HepG2 (cell line): ENCODE data around the gene DPP6. TPM values are rescaled to one million over a fixed set of nuclear protein-coding genes. Genes with fewer than 3 reads are reported as not detected.

Source experiments
- ATAC-seq: fragments of 200-7000 bp; cut with Tn5 transposase; 3 replicates; pipeline ENCODE4 v1.9.1; 2020; ENCODE audit warnings: mild to moderate bottlenecking, moderate library complexity
- BruUV-seq: library from RNA; stranded (reverse); fragments of 400-500 nt; replicated peaks from 2 replicates; lab custom pipeline; 2021; lab: Mats Ljungman, UMichigan
- CTCF ChIA-PET: fragments of 300-600 bp; formaldehyde crosslinking; extraction: SDS; loops from one replicate; lab custom pipeline; 2021; ENCODE audit warnings: low total read pairs, inconsistent platforms, low intra/inter-chr PET ratio; lab: Yijun Ruan, JAX
- POLR2A ChIA-PET: fragments of 350-600 bp; sonication (Branson Sonifier 250); formaldehyde crosslinking; loops from one replicate; lab custom pipeline; 2020; ENCODE audit warnings: antibody characterized with exemption, inconsistent platforms; lab: Yijun Ruan, JAX
- DNase-seq: peaks from one replicate; pipeline ENCODE4 v3.0.0-alpha.2; 2015; ENCODE audit warnings: low spot score
- FAIRE-seq: peaks from 3 replicates; lab custom pipeline; 2011; peaks lifted over from hg19 to GRCh38; lab: Jason Lieb, UNC
- H2AFZ ChIP-seq: one replicate; pipeline ENCODE4 v1.6.1; 2011; ENCODE audit warnings: low read length, inconsistent platforms
- H3K27ac ChIP-seq: fragments of 300-600 bp; 3 replicates; pipeline ENCODE4 v1.8.0; 2011; ENCODE audit warnings: mixed run types, mild to moderate bottlenecking, mixed read lengths, low read length, inconsistent platforms; ENCODE audit not compliant: insufficient read depth; ENCODE audit errors: extremely low read length
- H3K27me3 ChIP-seq, 2 experiments: fragments of 200-600 bp in 1 of 2; 2 replicates in 1 of 2; 3 replicates in 1 of 2; pipeline versions ENCODE4 v1.6.0 to v1.8.0; 2011; ENCODE audit warnings: low read length in 2 of 2, mild to moderate bottlenecking in 2 of 2, moderate library complexity in 2 of 2, inconsistent platforms in 1 of 2; ENCODE audit not compliant: insufficient read depth in 2 of 2, control insufficient read depth in 1 of 2
- H3K36me3 ChIP-seq, 2 experiments: fragments of 200-600 bp in 1 of 2; replicated peaks in 1 of 2; 2 replicates in 1 of 2; 3 replicates in 1 of 2; pipeline versions ENCODE4 v1.5.1 to v1.8.0; 2011; ENCODE audit warnings: low read length in 2 of 2, inconsistent platforms in 1 of 2; ENCODE audit not compliant: insufficient read depth in 2 of 2, control insufficient read depth in 1 of 2
- H3K4me1 ChIP-seq: 2 replicates; pipeline ENCODE4 v1.5.1; 2012; ENCODE audit warnings: low read length, inconsistent platforms; ENCODE audit not compliant: insufficient read depth
- H3K4me2 ChIP-seq: 2 replicates; pipeline ENCODE4 v1.6.0; 2011; ENCODE audit warnings: low read depth, low read length, inconsistent platforms
- H3K4me3 ChIP-seq, 3 experiments: fragments of 200-600 bp in 1 of 3; sonication (generic), shearing (Covaris generic) in 1 of 3; replicated peaks in 1 of 3; 2 replicates each; pipeline ENCODE4 v1.5.1; 2011 to 2016; ENCODE audit warnings: low read length in 3 of 3, inconsistent platforms in 2 of 3, low read depth in 2 of 3, mild to moderate bottlenecking in 2 of 3, control low read depth in 1 of 3, mixed read lengths in 1 of 3; ENCODE audit not compliant: insufficient read depth in 1 of 3
- H3K79me2 ChIP-seq: one replicate; pipeline ENCODE4 v1.6.1; 2011; ENCODE audit warnings: low read length, inconsistent platforms; ENCODE audit not compliant: insufficient read depth
- H3K9ac ChIP-seq: 2 replicates; pipeline ENCODE4 v1.6.0; 2011; ENCODE audit warnings: mild to moderate bottlenecking, low read depth, low read length, inconsistent platforms; ENCODE audit not compliant: insufficient read depth
- H3K9me3 ChIP-seq: 2 replicates; pipeline ENCODE4 v1.5.1; 2012; ENCODE audit warnings: mild to moderate bottlenecking, low read length
- H4K20me1 ChIP-seq: 2 replicates; pipeline ENCODE4 v1.6.0; 2011; ENCODE audit warnings: inconsistent platforms, mild to moderate bottlenecking, low read length, moderate library complexity; ENCODE audit not compliant: insufficient read depth
- GATAD2A ChIP-seq: IDR thresholded peaks from 2 replicates; pipeline ENCODE4 v1.6.1; 2016
- HHEX ChIP-seq: IDR thresholded peaks from 2 replicates; pipeline ENCODE4 v1.6.1; 2016; ENCODE audit warnings: control low read depth
- MXD1 ChIP-seq: sonication (generic); formaldehyde crosslinking; IDR thresholded peaks from 2 replicates; pipeline ENCODE4 v1.4.0; 2020; ENCODE audit warnings: mild to moderate bottlenecking, missing genetic modification reagents
- NFE2 ChIP-seq: sonication (generic); formaldehyde crosslinking; IDR thresholded peaks from 2 replicates; pipeline ENCODE4 v1.4.0; 2020; ENCODE audit warnings: missing genetic modification reagents
- SCMH1 ChIP-seq: sonication (generic); formaldehyde crosslinking; IDR thresholded peaks from 2 replicates; pipeline ENCODE4 v1.9.0; 2021; ENCODE audit warnings: missing genetic modification reagents, mild to moderate bottlenecking, borderline replicate concordance
- TERF1 ChIP-seq: sonication (generic); formaldehyde crosslinking; IDR thresholded peaks from 2 replicates; pipeline ENCODE4 v1.8.0; 2022; ENCODE audit warnings: mild to moderate bottlenecking, missing genetic modification reagents, moderate library complexity
- ZBTB33 ChIP-seq: sonication (generic); formaldehyde crosslinking; IDR thresholded peaks from 2 replicates; pipeline ENCODE4 v1.4.0; 2020; ENCODE audit warnings: missing genetic modification reagents
- WGBS: methylation state at CpG from one replicate; pipeline ENCODE4 v1.1.6; 2017; ENCODE audit warnings: low lambda C conversion rate; 5-methylcytosine and 5-hydroxymethylcytosine counted together
- in situ Hi-C: cut with HindIII; loops from 2 replicates; pipeline ENCODE4 v1.10.0; 2017; ENCODE audit warnings: low pct_unique_long_range_greater_than_20kb; ENCODE audit not compliant: extremely low pct_ligation_motif_present
- intact Hi-C: fragments of 100-400 bp; cut with micrococcal nuclease; formaldehyde crosslinking; loops from one replicate; pipeline ENCODE4 v1.10.0; 2022; ENCODE audit not compliant: unreplicated experiment
- polyA plus RNA-seq, 8 experiments: library from polyadenylated mRNA; depleted of rRNA in 3 of 8; stranded (reverse) in 7 of 8; unstranded in 1 of 8; fragments of >200 nt; fragmentation: Illumina TruSeq in 4 of 8; extraction: Trizol in 4 of 8; gene quantifications; 2 replicates each; pipeline versions ENCODE4 v1.2.1 to v1.2.3, GENCODE V29; 2011 to 2016; ENCODE audit warnings: low read depth in 4 of 8, missing spikeins in 1 of 8, mixed read lengths in 1 of 8; ENCODE audit not compliant: insufficient read depth in 1 of 8
- total RNA-seq, 5 experiments: library from RNA; depleted of rRNA; stranded (reverse); fragments of >200 nt; fragmentation: Illumina TruSeq; extraction: Trizol; gene quantifications; 2 replicates each; pipeline ENCODE4 v1.2.3, GENCODE V29; 2016; ENCODE audit warnings: low read depth in 1 of 5
- TF ChIP-seq, protein P1 (sequence below): sonication (generic); formaldehyde crosslinking; conservative IDR thresholded peaks from 2 replicates; pipeline ENCODE4 v1.4.0; 2020; ENCODE audit warnings: mild to moderate bottlenecking, missing genetic modification reagents, moderate library complexity

Gene DPP6
- total and polyA plus RNA-seq, 2 of the 13 experiments (the other 11 are each of a cell fraction or from before 2014, with no cell fraction given) = not detected

DNA sequence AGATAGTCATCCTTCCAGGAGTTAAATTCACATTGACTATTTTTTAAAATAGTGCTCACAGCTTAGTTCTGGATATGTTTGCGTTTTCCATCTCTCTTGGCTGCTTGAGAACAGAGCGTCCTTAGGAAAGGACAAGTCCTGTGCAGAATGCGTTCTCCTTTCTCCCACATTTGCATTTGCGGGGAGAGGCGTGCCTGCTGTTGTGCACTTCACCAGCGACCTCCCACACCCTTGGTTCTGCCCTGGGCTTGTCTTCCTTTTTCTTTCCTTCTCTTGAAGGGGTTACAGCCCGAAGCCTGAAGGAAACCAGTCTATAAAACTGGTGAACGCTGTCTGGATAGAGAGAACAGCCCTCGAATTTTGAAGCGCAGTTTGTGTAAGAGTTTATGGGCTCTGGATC is 367.1 kb downstream of the DPP6 start:
- H3K4me2 ChIP-seq = no peak overlapping the region
- H3K9ac ChIP-seq = no peak overlapping the region
- BruUV-seq = no TSS peak
- no peak overlapping the region for H3K27ac ChIP-seq
- ChIA-PET POLR2A (no interaction called here), CTCF (no interaction called here)
- ATAC-seq (no peak), DNase-seq (no peak), FAIRE-seq (no peak)
- in situ Hi-C loops = no loop called here
- no peaks in the 10 kb centered on the region for H4K20me1 ChIP-seq
- TF ChIP-seq, protein P1, sequence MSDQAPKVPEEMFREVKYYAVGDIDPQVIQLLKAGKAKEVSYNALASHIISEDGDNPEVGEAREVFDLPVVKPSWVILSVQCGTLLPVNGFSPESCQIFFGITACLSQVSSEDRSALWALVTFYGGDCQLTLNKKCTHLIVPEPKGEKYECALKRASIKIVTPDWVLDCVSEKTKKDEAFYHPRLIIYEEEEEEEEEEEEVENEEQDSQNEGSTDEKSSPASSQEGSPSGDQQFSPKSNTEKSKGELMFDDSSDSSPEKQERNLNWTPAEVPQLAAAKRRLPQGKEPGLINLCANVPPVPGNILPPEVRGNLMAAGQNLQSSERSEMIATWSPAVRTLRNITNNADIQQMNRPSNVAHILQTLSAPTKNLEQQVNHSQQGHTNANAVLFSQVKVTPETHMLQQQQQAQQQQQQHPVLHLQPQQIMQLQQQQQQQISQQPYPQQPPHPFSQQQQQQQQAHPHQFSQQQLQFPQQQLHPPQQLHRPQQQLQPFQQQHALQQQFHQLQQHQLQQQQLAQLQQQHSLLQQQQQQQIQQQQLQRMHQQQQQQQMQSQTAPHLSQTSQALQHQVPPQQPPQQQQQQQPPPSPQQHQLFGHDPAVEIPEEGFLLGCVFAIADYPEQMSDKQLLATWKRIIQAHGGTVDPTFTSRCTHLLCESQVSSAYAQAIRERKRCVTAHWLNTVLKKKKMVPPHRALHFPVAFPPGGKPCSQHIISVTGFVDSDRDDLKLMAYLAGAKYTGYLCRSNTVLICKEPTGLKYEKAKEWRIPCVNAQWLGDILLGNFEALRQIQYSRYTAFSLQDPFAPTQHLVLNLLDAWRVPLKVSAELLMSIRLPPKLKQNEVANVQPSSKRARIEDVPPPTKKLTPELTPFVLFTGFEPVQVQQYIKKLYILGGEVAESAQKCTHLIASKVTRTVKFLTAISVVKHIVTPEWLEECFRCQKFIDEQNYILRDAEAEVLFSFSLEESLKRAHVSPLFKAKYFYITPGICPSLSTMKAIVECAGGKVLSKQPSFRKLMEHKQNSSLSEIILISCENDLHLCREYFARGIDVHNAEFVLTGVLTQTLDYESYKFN (CRISPR knock-in tag) = no peak
- TF ChIP-seq TERF1 (no peak), MXD1 (no peak), NFE2 (no peak), GATAD2A (CRISPR knock-in tag) (no peak), SCMH1 (CRISPR knock-in tag) (no peak), HHEX (CRISPR knock-in tag) (no peak), ZBTB33 (CRISPR knock-in tag) (no peak)
- H3K27me3 ChIP-seq = no peaks in the 10 kb centered on the region
- no peaks in the 10 kb centered on the region for H3K4me1 ChIP-seq
- H3K36me3 ChIP-seq = no peaks in the 10 kb centered on the region
- H3K79me2 ChIP-seq = no peaks in the 10 kb centered on the region
- no peak overlapping the region for H3K4me3 ChIP-seq
- no peak overlapping the region for H2AFZ ChIP-seq
- H3K9me3 ChIP-seq = no peaks in the 10 kb centered on the region
- intact Hi-C loops = no loop called here
- WGBS = 20% methylated on average over 10 of the region's 10 CpGs
